NCI-H82 (cell line): ENCODE data around the gene VSIR.
A peak's percentile ranks its signal among the peaks of the same experiment; 100 is the strongest.

Experiments
- DNase-seq: peaks from one replicate; lab custom pipeline; 2025; lab: John Stamatoyannopoulos, UW

Gene VSIR

GRCh38 chr10:71763352-71764127, 9.8 kb downstream of the VSIR start:
- DNase-seq: no peak

- DNase-seq: no peak
These were observed 11.0 kb downstream of the VSIR start for GRCh38 chr10:71762324-71762723.

- no peak for DNase-seq
These were observed 11.7 kb downstream of the VSIR start for GRCh38 chr10:71761541-71762113.

- DNase-seq: no peak
These were observed 12.2 kb downstream of the VSIR start for GRCh38 chr10:71761105-71761511.

DNA sequence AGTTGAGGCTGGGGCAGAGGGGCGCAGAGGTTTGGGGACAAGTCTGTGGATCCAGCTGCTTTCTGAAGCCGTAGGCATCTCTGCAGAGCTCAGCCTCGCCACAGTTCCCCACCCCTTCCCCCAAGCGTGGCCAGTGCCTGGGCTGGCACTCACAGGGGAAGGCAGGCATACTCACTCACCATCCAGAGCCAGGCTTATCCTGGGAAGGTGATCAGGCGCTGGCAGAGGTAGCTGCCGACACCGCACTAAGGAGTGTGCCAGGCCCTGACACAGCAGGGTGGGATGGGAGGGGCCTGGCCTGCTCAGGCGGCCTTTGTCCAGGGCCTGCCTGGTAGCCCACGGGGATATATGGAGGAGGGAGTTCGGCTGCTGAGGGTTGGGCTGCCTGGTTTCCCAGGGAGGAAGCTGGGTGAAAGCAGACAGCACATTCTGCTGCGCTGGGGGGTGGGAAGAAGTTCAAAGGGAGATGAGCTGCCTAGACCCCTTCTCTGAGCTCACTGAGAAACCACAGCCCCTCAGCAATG, 15.9 kb downstream of the VSIR start:
- no peak for DNase-seq

DNA sequence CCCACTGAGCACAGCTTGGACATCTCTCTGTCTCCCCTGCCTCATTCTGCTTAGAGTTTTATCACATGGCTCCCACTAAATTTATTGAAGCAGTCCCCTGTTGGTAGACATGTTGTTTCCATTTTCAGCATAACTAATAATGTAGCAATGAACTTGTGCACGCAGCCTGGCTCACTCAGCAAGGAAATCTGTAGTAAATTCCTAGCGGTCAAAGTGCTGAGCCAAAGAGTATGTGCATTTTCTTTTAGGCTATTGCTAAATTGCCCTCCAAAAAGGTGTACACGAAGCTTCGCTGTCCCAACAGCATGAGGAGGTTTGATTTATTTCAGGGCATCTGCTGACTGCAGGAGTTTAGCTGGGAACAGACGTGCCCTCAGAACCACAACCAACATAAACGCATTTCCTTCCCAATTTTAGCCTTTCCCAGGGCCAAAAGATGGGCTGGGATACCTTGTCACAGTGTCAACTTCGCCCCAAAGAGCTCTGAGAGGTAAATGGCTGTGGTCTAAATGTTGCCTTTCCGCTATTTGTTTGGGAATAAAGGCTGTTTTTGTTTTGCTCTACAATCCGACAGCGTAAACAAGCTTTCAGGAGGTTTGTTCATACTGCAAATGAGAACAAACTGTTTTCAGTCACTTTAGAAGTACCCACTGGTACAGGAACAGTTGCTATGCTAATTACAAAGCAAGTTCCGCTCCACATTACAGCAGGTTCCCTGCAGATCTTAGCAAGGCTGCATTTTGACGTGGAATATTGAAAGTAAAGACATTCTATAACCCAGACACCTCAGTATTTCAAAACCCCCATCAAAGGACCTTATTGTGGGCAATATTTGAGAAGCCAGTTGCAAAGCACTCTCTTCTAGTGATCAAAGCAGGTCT, 16.8 kb downstream of the VSIR start:
- DNase-seq: no peak

GRCh38 chr10:71755179-71755879, 18.0 kb downstream of the VSIR start:
- DNase-seq: no peak

DNA sequence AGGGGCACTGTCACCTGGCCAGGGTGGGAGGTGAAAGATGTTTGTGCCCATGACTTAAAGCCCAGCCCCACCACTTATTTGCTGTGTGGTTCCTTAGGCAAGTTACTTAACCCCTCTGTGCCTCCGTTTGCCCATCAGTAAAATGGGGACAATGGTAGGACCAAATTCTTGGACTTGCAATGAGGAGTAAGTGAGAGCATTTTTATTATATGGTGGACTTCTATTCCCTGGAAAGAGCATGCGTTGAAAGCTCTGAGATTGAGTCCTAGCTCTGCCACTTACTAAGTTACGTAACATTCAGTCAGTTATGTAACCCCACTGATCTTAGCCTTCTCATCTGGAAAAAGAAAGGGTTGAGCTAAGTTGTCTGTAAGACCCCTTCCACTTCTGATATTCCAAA, 18.8 kb downstream of the VSIR start:
- DNase-seq: no peak

DNA sequence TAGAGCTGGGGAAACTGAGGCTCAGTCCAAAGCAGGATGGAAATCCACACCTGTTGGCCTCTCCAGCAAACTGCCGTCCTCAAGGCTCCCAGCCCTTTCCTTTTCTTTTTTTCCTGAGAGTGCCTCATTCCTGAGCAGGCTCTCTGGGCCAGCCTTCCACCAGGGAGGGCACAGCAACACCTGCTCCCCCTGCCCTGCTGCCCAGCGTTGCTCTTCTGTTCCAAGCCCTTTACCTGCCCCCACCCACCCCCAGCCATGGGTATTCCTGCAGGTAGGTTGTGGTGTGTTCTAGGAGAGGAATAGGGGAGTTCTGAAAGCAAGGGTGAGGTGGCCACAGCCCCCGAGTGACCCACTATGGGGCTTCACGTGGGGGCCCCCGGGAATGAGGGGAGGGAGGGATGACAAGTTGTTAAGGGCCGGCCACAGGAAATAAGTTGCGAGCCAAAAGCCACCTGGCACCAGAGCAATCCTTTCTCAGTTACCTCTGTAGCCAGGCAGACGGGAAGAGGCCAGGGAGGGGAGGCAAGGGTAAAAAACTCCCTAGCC, 19.3 kb downstream of the VSIR start:
- no peak for DNase-seq

DNA sequence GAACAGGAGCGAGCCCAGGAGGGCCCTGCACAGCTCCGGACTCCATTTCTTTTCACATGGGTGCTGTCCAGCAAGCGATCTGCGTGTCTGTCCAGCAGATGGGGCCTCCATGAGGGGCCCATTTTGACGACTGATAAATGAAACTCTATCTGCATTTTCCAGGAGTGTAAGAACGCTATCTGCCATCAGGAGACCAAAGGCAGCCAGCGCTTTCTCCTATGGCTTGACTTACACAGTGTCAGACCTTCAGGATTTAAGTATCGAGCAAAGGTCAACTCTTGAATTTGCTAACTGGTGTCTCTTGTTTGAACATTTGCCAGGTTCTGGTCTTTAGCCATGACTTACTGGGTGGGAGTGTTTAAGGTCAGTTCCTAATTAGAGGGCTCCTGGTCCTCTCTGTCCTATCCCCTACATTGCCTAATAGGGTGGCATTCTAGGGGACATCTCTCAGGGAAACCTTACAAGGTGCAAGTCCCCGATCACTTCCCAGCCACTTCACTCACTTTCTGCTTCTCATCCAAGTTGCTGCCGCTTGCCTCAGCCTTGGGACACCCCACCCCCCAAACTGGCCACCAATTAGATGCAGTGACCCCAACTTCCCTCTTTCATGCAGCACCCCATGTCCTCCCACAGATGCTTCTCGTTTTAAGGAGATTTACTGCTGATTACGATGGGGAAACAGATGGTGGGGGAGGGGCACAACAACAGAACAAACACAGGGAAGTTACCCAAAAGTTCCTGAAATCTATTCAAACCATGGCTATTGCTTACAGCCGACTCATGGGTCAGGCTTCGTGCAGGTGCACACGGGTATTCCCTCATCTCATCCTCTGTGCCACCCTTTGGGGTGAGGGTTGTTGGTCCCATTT, 20.0 kb downstream of the VSIR start:
- no peak for DNase-seq

- DNase-seq: peak; percentile 78
These were observed 20.8 kb downstream of the VSIR start for GRCh38 chr10:71752391-71753090.

- no peak for DNase-seq
These were observed 21.6 kb downstream of the VSIR start for GRCh38 chr10:71751515-71752224.

GRCh38 chr10:71750986-71751385, 22.3 kb downstream of the VSIR start:
- no peak for DNase-seq

- DNase-seq: no peak
These were observed 23.0 kb downstream of the VSIR start for GRCh38 chr10:71750124-71750841.

DNA sequence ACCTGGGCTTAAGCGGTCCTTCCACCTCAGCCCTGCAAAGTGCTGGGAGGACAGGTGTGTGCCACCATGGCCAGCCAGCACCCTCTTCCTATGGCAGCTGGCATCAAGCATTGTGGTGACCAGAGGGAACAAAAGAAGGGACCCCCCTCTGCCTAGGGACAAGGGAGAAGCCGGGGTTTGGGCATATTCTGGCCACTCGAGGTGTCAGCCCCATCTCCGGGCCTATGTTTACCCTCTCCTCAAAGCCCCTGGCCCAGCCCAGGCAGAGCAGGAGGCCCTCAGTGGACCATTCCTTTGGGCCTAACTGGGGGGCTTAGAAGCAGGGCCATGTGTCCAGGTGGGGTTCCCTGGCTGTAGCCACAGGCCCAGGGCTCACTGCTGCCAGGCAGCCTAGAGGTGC, 23.9 kb downstream of the VSIR start:
- DNase-seq: no peak

- no peak for DNase-seq
These were observed 24.6 kb downstream of the VSIR start for GRCh38 chr10:71748671-71749191.

GRCh38 chr10:71747551-71748523, 25.5 kb downstream of the VSIR start:
- no peak for DNase-seq
